H9 (cell line): ENCODE data around the gene OVCH2. TPM values are rescaled to one million over a fixed set of nuclear protein-coding genes. Genes with fewer than 3 reads are reported as not detected.

Experiments
- DNase-seq: peaks from one replicate; pipeline ENCODE4 v3.0.0-alpha.2; 2017
- H2AFZ ChIP-seq: one replicate; pipeline ENCODE4 v1.6.1; 2013; ENCODE audit warnings: mild to moderate bottlenecking, low read length, control low read depth, moderate library complexity
- H2AK5ac ChIP-seq: 2 replicates; pipeline ENCODE4 v1.6.1; 2013; ENCODE audit warnings: low read length, control low read depth, mixed read lengths; ENCODE audit not compliant: insufficient read length
- H2BK120ac ChIP-seq: one replicate; pipeline ENCODE4 v1.6.1; 2013; ENCODE audit warnings: low read depth, mild to moderate bottlenecking, low read length, control low read depth, inconsistent platforms; ENCODE audit not compliant: poor library complexity, severe bottlenecking
- H2BK12ac ChIP-seq: 2 replicates; pipeline ENCODE4 v1.6.1; 2013; ENCODE audit warnings: low read length, control low read depth, mixed read lengths, low read depth; ENCODE audit not compliant: insufficient read length
- H2BK15ac ChIP-seq: 2 replicates; pipeline ENCODE4 v1.6.1; 2013; ENCODE audit warnings: low read depth, low read length, control low read depth
- H2BK20ac ChIP-seq: one replicate; pipeline ENCODE4 v1.6.1; 2013; ENCODE audit warnings: low read depth, mild to moderate bottlenecking, low read length, control low read depth, inconsistent platforms; ENCODE audit not compliant: poor library complexity, severe bottlenecking
- H2BK5ac ChIP-seq: 2 replicates; pipeline ENCODE4 v1.6.1; 2013; ENCODE audit warnings: low read length, control low read depth, mixed read lengths; ENCODE audit not compliant: insufficient read length
- H3K14ac ChIP-seq: 2 replicates; pipeline ENCODE4 v1.6.1; 2013; ENCODE audit warnings: low read length, control low read depth; ENCODE audit not compliant: insufficient read depth
- H3K18ac ChIP-seq: 2 replicates; pipeline ENCODE4 v1.6.1; 2013; ENCODE audit warnings: low read depth, mild to moderate bottlenecking, mixed read lengths, low read length, control low read depth; ENCODE audit not compliant: insufficient read length
- H3K23ac ChIP-seq: 2 replicates; pipeline ENCODE4 v1.6.1; 2013; ENCODE audit warnings: low read length, control low read depth, mixed read lengths, low read depth; ENCODE audit not compliant: insufficient read length
- H3K23me2 ChIP-seq: 2 replicates; pipeline ENCODE4 v1.6.1; 2013; ENCODE audit warnings: low read depth, mild to moderate bottlenecking, mixed read lengths, low read length, control low read depth; ENCODE audit not compliant: insufficient read length, poor library complexity, severe bottlenecking
- H3K27ac ChIP-seq: 2 replicates; pipeline ENCODE4 v1.5.1; 2013; ENCODE audit warnings: low read length, control low read depth, mixed read lengths, low read depth; ENCODE audit not compliant: insufficient read length
- H3K27me3 ChIP-seq: 2 replicates; pipeline ENCODE4 v1.6.1; 2013; ENCODE audit warnings: low read length, control low read depth, inconsistent platforms; ENCODE audit not compliant: insufficient read depth
- H3K4ac ChIP-seq: 2 replicates; pipeline ENCODE4 v1.6.1; 2013; ENCODE audit warnings: low read depth, mild to moderate bottlenecking, control low read depth, inconsistent platforms, low read length, moderate library complexity
- H3K4me1 ChIP-seq: 2 replicates; pipeline ENCODE4 v1.6.1; 2013; ENCODE audit warnings: low read length, control low read depth, inconsistent platforms; ENCODE audit not compliant: insufficient read depth
- H3K4me2 ChIP-seq: 2 replicates; pipeline ENCODE4 v1.6.1; 2013; ENCODE audit warnings: low read length, control low read depth, mixed read lengths; ENCODE audit not compliant: insufficient read length, insufficient read depth
- H3K56ac ChIP-seq: 2 replicates; pipeline ENCODE4 v1.6.1; 2013; ENCODE audit warnings: low read depth, mild to moderate bottlenecking, mixed read lengths, low read length, control low read depth; ENCODE audit not compliant: insufficient read length
- H3K79me1 ChIP-seq: 2 replicates; pipeline ENCODE4 v1.6.1; 2013; ENCODE audit warnings: low read depth, mild to moderate bottlenecking, moderate library complexity, low read length, control low read depth, inconsistent platforms; ENCODE audit not compliant: insufficient read depth, poor library complexity, severe bottlenecking
- H3K79me2 ChIP-seq: 2 replicates; pipeline ENCODE4 v1.6.1; 2013; ENCODE audit warnings: low read length, control low read depth, inconsistent platforms; ENCODE audit not compliant: insufficient read depth
- H3K9ac ChIP-seq: 2 replicates; pipeline ENCODE4 v1.6.1; 2013; ENCODE audit warnings: low read length, control low read depth, mixed read lengths; ENCODE audit not compliant: insufficient read length; ENCODE audit errors: extremely low read depth
- H3K9me3 ChIP-seq: one replicate; pipeline ENCODE4 v1.6.1; 2013; ENCODE audit warnings: low read depth, low read length, inconsistent platforms; ENCODE audit not compliant: control insufficient read depth
- H3T11ph ChIP-seq: one replicate; pipeline ENCODE4 v1.6.1; 2013; ENCODE audit warnings: mild to moderate bottlenecking, low read length, control low read depth, inconsistent platforms
- H4K20me1 ChIP-seq: one replicate; pipeline ENCODE4 v1.6.1; 2013; ENCODE audit not compliant: control insufficient read depth, insufficient read length, insufficient read depth
- H4K5ac ChIP-seq: 2 replicates; pipeline ENCODE4 v1.6.1; 2013; ENCODE audit warnings: low read depth, mild to moderate bottlenecking, mixed read lengths, low read length, control low read depth; ENCODE audit not compliant: insufficient read length
- H4K8ac ChIP-seq: replicated peaks from 2 replicates; pipeline ENCODE4 v1.6.1; 2013; ENCODE audit warnings: low read length, control low read depth, mixed read lengths, low read depth; ENCODE audit not compliant: insufficient read length
- H4K91ac ChIP-seq: 2 replicates; pipeline ENCODE4 v1.6.1; 2013; ENCODE audit warnings: low read depth, mild to moderate bottlenecking, moderate library complexity, mixed read lengths, low read length, control low read depth; ENCODE audit not compliant: insufficient read length
- H3K27ac Mint-ChIP-seq, 3 experiments: 2 replicates in 2 of 3; 3 replicates in 1 of 3; pipeline ENCODE4 v1.8.0; 2020 to 2021; ENCODE audit warnings: mixed read lengths in 3 of 3, mild to moderate bottlenecking in 1 of 3, moderate library complexity in 1 of 3
- H3K27me3 Mint-ChIP-seq: 2 replicates; pipeline ENCODE4 v1.8.0; 2021; ENCODE audit warnings: low read depth, mild to moderate bottlenecking, moderate library complexity, mixed read lengths
- H3K36me3 Mint-ChIP-seq, 3 experiments: 2 replicates in 2 of 3; 3 replicates in 1 of 3; pipeline ENCODE4 v1.8.0; 2020 to 2021; ENCODE audit warnings: low read depth in 3 of 3, mixed read lengths in 3 of 3; ENCODE audit not compliant: insufficient read depth in 1 of 3
- H3K4me1 Mint-ChIP-seq, 2 experiments: 2 replicates each; pipeline ENCODE4 v1.8.0; 2020; ENCODE audit warnings: mixed read lengths in 2 of 2
- H3K4me3 Mint-ChIP-seq, 2 experiments: 2 replicates in 1 of 2; 3 replicates in 1 of 2; pipeline ENCODE4 v1.8.0; 2020 to 2021; ENCODE audit warnings: mild to moderate bottlenecking in 2 of 2, mixed read lengths in 2 of 2, moderate library complexity in 1 of 2
- H3K9me3 Mint-ChIP-seq, 2 experiments: 2 replicates in 1 of 2; 3 replicates in 1 of 2; pipeline ENCODE4 v1.8.0; 2020; ENCODE audit warnings: mild to moderate bottlenecking in 2 of 2, mixed read lengths in 2 of 2, moderate library complexity in 1 of 2
- WGBS: extraction: QIAGEN DNeasy Blood & Tissue Kit; methylation state at CpG from one replicate; pipeline ENCODE4 v1.1.7; 2013; ENCODE audit warnings: missing lambda C conversion rate, low lambda C conversion rate, mixed read lengths; ENCODE audit not compliant: insufficient read length; ENCODE audit errors: extremely low coverage; 5-methylcytosine and 5-hydroxymethylcytosine counted together
- total RNA-seq: library from RNA; stranded (reverse); gene quantifications from 2 replicates; pipeline ENCODE4 v1.2.1, GENCODE V29; 2021
- TF ChIP-seq, protein P1 (sequence below): fragments of 200-600 bp; sonication (generic); conservative IDR thresholded peaks from 3 replicates; pipeline ENCODE4 v1.8.0; 2021; ENCODE audit warnings: antibody characterized with exemption, mild to moderate bottlenecking

The OVCH2 gene
- total RNA-seq, 1 experiment from 2014 or later = 0.46 TPM

DNA sequence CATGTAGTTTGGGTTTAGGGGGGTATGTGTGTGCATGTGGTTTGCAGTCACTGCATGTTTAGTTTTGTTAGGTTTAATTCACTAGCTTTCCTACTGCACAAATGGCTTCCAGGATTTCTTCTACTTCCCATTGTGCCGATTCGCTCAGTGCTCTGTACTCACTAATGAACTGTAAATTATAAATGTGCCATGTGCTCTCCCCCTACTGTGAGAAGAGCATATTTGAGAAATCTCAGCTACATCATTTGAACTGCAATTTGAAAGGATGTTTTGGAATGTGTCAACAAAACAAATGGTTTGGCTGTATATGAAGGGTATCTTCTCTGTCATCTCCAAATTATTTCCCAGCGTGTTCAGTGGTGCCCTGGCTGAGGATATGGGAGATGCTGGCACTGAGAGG, 61.1 kb downstream of the OVCH2 start:
- Histone ChIP-seq H3K4me1 (no peaks in the 10 kb centered on the region), H2AK5ac (no peak overlapping the region), H3K79me1 (no peaks in the 10 kb centered on the region), H3K9ac (no peak overlapping the region), H3K14ac (no peak overlapping the region), H2BK12ac (no peak overlapping the region), H3K9me3 (no peaks in the 10 kb centered on the region), H3K27me3 (no peaks in the 10 kb centered on the region), H3K4me2 (no peak overlapping the region), H2BK20ac (no peak overlapping the region), H3K4ac (no peak overlapping the region), H4K91ac (no peak overlapping the region), H4K20me1 (no peaks in the 10 kb centered on the region), H3T11ph (no peak overlapping the region), H3K23ac (no peak overlapping the region), H2AFZ (no peak overlapping the region), H3K18ac (no peak overlapping the region), H2BK120ac (no peak overlapping the region), H3K79me2 (no peaks in the 10 kb centered on the region), H4K5ac (no peak overlapping the region), H3K27ac (no peak overlapping the region), H2BK5ac (no peak overlapping the region), H4K8ac (no peak overlapping the region), H3K23me2 (no peaks in the 10 kb centered on the region), H3K56ac (no peak overlapping the region), H2BK15ac (no peak overlapping the region)
- H3K4me1 Mint-ChIP-seq = 0 out of 4 replicates have a peak, but pooled peaks cover 0 to 8% of the 10 kb centered on the region in 2 experiments
- no peaks in the 10 kb centered on the region for H3K9me3 Mint-ChIP-seq
- TF ChIP-seq, protein P1, sequence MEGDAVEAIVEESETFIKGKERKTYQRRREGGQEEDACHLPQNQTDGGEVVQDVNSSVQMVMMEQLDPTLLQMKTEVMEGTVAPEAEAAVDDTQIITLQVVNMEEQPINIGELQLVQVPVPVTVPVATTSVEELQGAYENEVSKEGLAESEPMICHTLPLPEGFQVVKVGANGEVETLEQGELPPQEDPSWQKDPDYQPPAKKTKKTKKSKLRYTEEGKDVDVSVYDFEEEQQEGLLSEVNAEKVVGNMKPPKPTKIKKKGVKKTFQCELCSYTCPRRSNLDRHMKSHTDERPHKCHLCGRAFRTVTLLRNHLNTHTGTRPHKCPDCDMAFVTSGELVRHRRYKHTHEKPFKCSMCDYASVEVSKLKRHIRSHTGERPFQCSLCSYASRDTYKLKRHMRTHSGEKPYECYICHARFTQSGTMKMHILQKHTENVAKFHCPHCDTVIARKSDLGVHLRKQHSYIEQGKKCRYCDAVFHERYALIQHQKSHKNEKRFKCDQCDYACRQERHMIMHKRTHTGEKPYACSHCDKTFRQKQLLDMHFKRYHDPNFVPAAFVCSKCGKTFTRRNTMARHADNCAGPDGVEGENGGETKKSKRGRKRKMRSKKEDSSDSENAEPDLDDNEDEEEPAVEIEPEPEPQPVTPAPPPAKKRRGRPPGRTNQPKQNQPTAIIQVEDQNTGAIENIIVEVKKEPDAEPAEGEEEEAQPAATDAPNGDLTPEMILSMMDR = no peak
- no CpG with 5 or more reads among the region's 3 CpGs for WGBS
- H3K27ac Mint-ChIP-seq = peak overlapping the region in 1 of 3 experiments; percentile 87; a peak in 3 of 7 replicates
- DNase-seq = no peak
- no peaks in the 10 kb centered on the region for H3K27me3 Mint-ChIP-seq
- no peak overlapping the region for H3K4me3 Mint-ChIP-seq
- H3K36me3 Mint-ChIP-seq = peaks cover 0 to 36% (median 15%) of the 10 kb centered on the region in 3 experiments; a peak in 6 of 7 replicates
